Uterus (tissue), 2 donors: ENCODE data around the gene MACROD1.
A peak's percentile ranks its signal among the peaks of the same experiment; 100 is the strongest.

Source experiments
- CTCF ChIP-seq, 4 experiments: fragments of 200-600 bp in 2 of 4; fragments of 450-650 bp in 2 of 4; sonication (generic) in 2 of 4; IDR thresholded peaks; one replicate each; pipeline ENCODE4 v1.5.1; 2016 to 2019; ENCODE audit warnings: antibody characterized with exemption in 4 of 4, mild to moderate bottlenecking in 2 of 4, moderate library complexity in 1 of 4
- POLR2A ChIP-seq, 2 donors: fragments of 450-650 bp; IDR thresholded peaks; one replicate each; pipeline ENCODE4 v1.6.1; 2016; ENCODE audit warnings: antibody characterized with exemption in 2 of 2, mild to moderate bottlenecking in 1 of 2, moderate library complexity in 1 of 2

GRCh38 chr11:64000026-64000739, 165.7 kb downstream of the MACROD1 start:
- TF ChIP-seq CTCF (IDR thresholded peaks at IDR 0.05) (peak; percentile 71 to 98 (median 90)), POLR2A (IDR thresholded peaks at IDR 0.05) (peak in 1 of 2 donors; percentile 24)
